GM21367 (cell line): ENCODE measurements around the gene SRM.
"Not testable (repeated sequence)": the region's sequence is repeated elsewhere in the genome, so short reads cannot be mapped to it uniquely, and the experiment has no call there.

ENCODE experiments used
- ATAC-seq: cut with Tn5 transposase; IDR thresholded peaks from one replicate; pipeline ENCODE4 v1.9.1; 2021; ENCODE audit not compliant: unreplicated experiment

The SRM gene

GRCh38 chr1:11065796-11066195, 6.0 kb upstream of the SRM start:
- no peak for ATAC-seq

GRCh38 chr1:11064942-11065341, 5.1 kb upstream of the SRM start:
- no peak for ATAC-seq

GRCh38 chr1:11063937-11064537, 4.2 kb upstream of the SRM start:
- not testable (repeated sequence) for ATAC-seq

GRCh38 chr1:11062965-11063401, 3.2 kb upstream of the SRM start:
- no peak for ATAC-seq

- ATAC-seq: no peak
Measured at GRCh38 chr1:11061652-11062365, 2.0 kb upstream of the SRM start.

- peak; percentile 9 for ATAC-seq
Measured at GRCh38 chr1:11059155-11059967, 457 bp downstream of the SRM start.

- ATAC-seq: no peak
Measured at GRCh38 chr1:11058595-11059154, 1.1 kb downstream of the SRM start.

- no peak for ATAC-seq
Measured at GRCh38 chr1:11058026-11058425, 1.8 kb downstream of the SRM start.

- ATAC-seq: no peak
Measured at GRCh38 chr1:11057477-11057876, 2.3 kb downstream of the SRM start.

GRCh38 chr1:11056504-11056903, 3.3 kb downstream of the SRM start:
- no peak for ATAC-seq

- no peak for ATAC-seq
Measured at GRCh38 chr1:11055676-11056075, 4.1 kb downstream of the SRM start.

GRCh38 chr1:11054666-11055065, 5.2 kb downstream of the SRM start:
- ATAC-seq: no peak

- no peak for ATAC-seq
Measured at GRCh38 chr1:11054181-11054580, 5.6 kb downstream of the SRM start.

- no peak for ATAC-seq
Measured at GRCh38 chr1:11053758-11054137, 6.1 kb downstream of the SRM start.

GRCh38 chr1:11052839-11053757, 6.7 kb downstream of the SRM start:
- ATAC-seq: no peak

- ATAC-seq: no peak
Measured at GRCh38 chr1:11051781-11052511, 7.9 kb downstream of the SRM start.

GRCh38 chr1:11051121-11051520, 8.7 kb downstream of the SRM start:
- ATAC-seq: not testable (repeated sequence)

- ATAC-seq: no peak
Measured at GRCh38 chr1:11046625-11047365, 13.0 kb downstream of the SRM start, which contains the start of gene MASP2. Gene MASP2, minus strand, starts transcription at chr1:11047239. Its CDS starts 32 bp downstream, at chr1:11047207.

GRCh38 chr1:11046270-11046566, 13.6 kb downstream of the SRM start:
- ATAC-seq: no peak
